ENCODE measurements around the gene MUC5AC.

- no peak for TF ChIP-seq E2F4 (CRISPR knock-in tag; IDR thresholded peaks at IDR 0.05; ENCODE audit: borderline replicate concordance, low read depth)
- no peak for TF ChIP-seq MXD4 (CRISPR knock-in tag; IDR thresholded peaks at IDR 0.05; ENCODE audit: borderline replicate concordance)
- no peak for TF ChIP-seq CTCF (IDR thresholded peaks at IDR 0.05)
- no peak for TF ChIP-seq NFE2L1 (CRISPR knock-in tag; IDR thresholded peaks at IDR 0.05)
These were observed 48.4 kb upstream of the MUC5AC start for GRCh38 chr11:1109101-1109917.
